ENCODE measurements around the gene PIP4K2C. TPM values are rescaled to one million over a fixed set of nuclear protein-coding genes. Genes with fewer than 3 reads are reported as not detected.
"Not testable (repeated sequence)": the region's sequence is repeated elsewhere in the genome, so short reads cannot be mapped to it uniquely, and the experiment has no call there.

Gene PIP4K2C
- total RNA-seq, 1 experiment from 2014 or later, result 88.6 TPM

DNA sequence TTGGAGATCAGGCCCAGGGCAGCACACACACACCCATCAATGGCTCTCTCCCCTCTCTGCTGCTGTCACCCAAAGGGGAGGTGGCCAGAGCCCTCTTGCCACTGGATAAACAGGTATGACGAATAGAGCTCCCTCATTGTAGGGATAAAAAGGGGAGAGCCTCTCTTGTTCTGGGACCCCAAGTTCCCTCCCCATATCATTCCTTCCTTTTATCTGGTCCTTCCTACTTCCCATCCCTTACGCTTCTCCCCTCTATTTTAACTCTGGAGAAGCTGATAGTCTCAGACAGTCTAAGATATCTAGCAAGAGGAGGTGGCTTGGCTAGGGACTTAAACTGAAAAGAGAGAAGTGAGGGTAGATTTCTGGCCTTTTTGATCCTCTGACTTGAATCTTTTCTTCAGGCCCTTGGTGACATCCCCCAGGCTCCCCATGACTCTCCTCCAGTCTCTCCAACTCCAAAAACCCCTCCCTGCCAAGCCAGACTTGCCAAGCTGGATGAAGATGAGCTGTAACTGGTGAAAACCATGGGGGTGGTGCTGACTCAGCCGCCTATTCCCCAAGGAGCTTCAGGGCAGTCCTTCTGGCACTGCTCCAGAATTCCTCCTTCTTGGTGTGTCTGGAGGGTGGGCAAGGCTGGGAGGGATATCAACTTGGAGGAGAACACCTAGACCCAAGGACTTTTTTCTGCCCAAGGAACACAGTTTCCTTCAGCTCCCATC, 25.6 kb downstream of the PIP4K2C start:
- BruUV-seq (replicated peaks), result no TSS peak
- no peak overlapping the region for H3K9ac ChIP-seq (ENCODE audit: low read length)
- no peaks in the 10 kb centered on the region for H3K9me2 ChIP-seq (replicated peaks; ENCODE audit: low read length)
- H3K4me2 ChIP-seq (ENCODE audit: low read length), result no peak overlapping the region
- H3K9me3 ChIP-seq (ENCODE audit: low read length), result no peaks in the 10 kb centered on the region
- ChIA-PET CTCF (no interaction called here), POLR2A (ENCODE audit: unreplicated experiment) (no interaction called here)
- TF ChIP-seq EZH2phosphoT487 (IDR thresholded peaks at IDR 0.05; ENCODE audit: borderline replicate concordance, low read length) (no peak), EZH2 (IDR thresholded peaks at IDR 0.05; ENCODE audit: low read length, unreplicated experiment) (no peak), CTCF (conservative IDR thresholded peaks at IDR 0.05; ENCODE audit: low read depth, low read length) (no peak)
- H3K79me2 ChIP-seq (ENCODE audit: low read length), result no peaks in the 10 kb centered on the region
- no peak overlapping the region for H3K4me3 ChIP-seq (ENCODE audit: low read length)
- no peak overlapping the region for H2AFZ ChIP-seq (ENCODE audit: low read length)
- peaks cover 15% of the 10 kb centered on the region for H3K27me3 ChIP-seq (ENCODE audit: low read length)
- intact Hi-C loops (cut with micrococcal nuclease), result no loop called here
- H4K20me1 ChIP-seq (ENCODE audit: low read length), result no peaks in the 10 kb centered on the region
- H3K4me1 ChIP-seq (ENCODE audit: insufficient read depth, low read length), result peaks cover 6% of the 10 kb centered on the region; the same call in 1 of the 2 replicates
- no peak overlapping the region for H3K27ac ChIP-seq (ENCODE audit: low read length)
- no peaks in the 10 kb centered on the region for H3F3A ChIP-seq (ENCODE audit: low read length, unreplicated experiment)
- ATAC-seq (no peak), DNase-seq (no peak)
- no peaks in the 10 kb centered on the region for H3K36me3 ChIP-seq (ENCODE audit: low read depth, low read length)

- no TSS peak for BruUV-seq (replicated peaks)
- TF ChIP-seq EZH2phosphoT487 (IDR thresholded peaks at IDR 0.05; ENCODE audit: borderline replicate concordance, low read length) (no peak), CTCF (conservative IDR thresholded peaks at IDR 0.05; ENCODE audit: low read depth, low read length) (no peak), EZH2 (IDR thresholded peaks at IDR 0.05; ENCODE audit: low read length, unreplicated experiment) (no peak)
- ATAC-seq, result no peak
- ChIA-PET POLR2A (ENCODE audit: unreplicated experiment) (no interaction called here), CTCF (no interaction called here)
- Histone ChIP-seq H4K20me1 (ENCODE audit: low read length) (no peaks in the 10 kb centered on the region), H3K4me3 (ENCODE audit: low read length) (no peak overlapping the region), H3K9ac (ENCODE audit: low read length) (no peak overlapping the region), H3K79me2 (ENCODE audit: low read length) (no peaks in the 10 kb centered on the region), H2AFZ (ENCODE audit: low read length) (no peak overlapping the region), H3K4me1 (ENCODE audit: insufficient read depth, low read length) (no peaks in the 10 kb centered on the region), H3F3A (ENCODE audit: low read length, unreplicated experiment) (no peaks in the 10 kb centered on the region), H3K9me2 (replicated peaks; ENCODE audit: low read length) (no peaks in the 10 kb centered on the region), H3K9me3 (ENCODE audit: low read length) (no peaks in the 10 kb centered on the region), H3K27me3 (ENCODE audit: low read length) (peaks cover 15% of the 10 kb centered on the region), H3K4me2 (ENCODE audit: low read length) (no peak overlapping the region), H3K36me3 (ENCODE audit: low read depth, low read length) (no peaks in the 10 kb centered on the region), H3K27ac (ENCODE audit: low read length) (no peak overlapping the region)
- no peak for DNase-seq
- intact Hi-C loops (cut with micrococcal nuclease), result no loop called here
These were observed 26.9 kb downstream of the PIP4K2C start for GRCh38 chr12:57617942-57618341.

GRCh38 chr12:57618431-57618830, 27.4 kb downstream of the PIP4K2C start:
- H3K79me2 ChIP-seq (ENCODE audit: low read length); H3K9ac ChIP-seq (ENCODE audit: low read length); H3K4me2 ChIP-seq (ENCODE audit: low read length); H4K20me1 ChIP-seq (ENCODE audit: low read length); intact Hi-C loops (cut with micrococcal nuclease); H3K4me3 ChIP-seq (ENCODE audit: low read length); H3K27ac ChIP-seq (ENCODE audit: low read length); H3K9me3 ChIP-seq (ENCODE audit: low read length); H3K36me3 ChIP-seq (ENCODE audit: low read depth, low read length); DNase-seq; H3K4me1 ChIP-seq (ENCODE audit: insufficient read depth, low read length); CTCF ChIA-PET; POLR2A ChIA-PET (ENCODE audit: unreplicated experiment); BruUV-seq (replicated peaks); ATAC-seq; H3F3A ChIP-seq (ENCODE audit: low read length, unreplicated experiment); H3K9me2 ChIP-seq (replicated peaks; ENCODE audit: low read length); H2AFZ ChIP-seq (ENCODE audit: low read length): not testable (repeated sequence)
- H3K27me3 ChIP-seq (ENCODE audit: low read length), result peaks cover 15% of the 10 kb centered on the region

All from PC-3 (cell line).